ENCODE results near the gene KRTAP4-12. TPM values are rescaled to one million over a fixed set of nuclear protein-coding genes. Genes with fewer than 3 reads are reported as not detected.
"Not testable (repeated sequence)": the region's sequence is repeated elsewhere in the genome, so short reads cannot be mapped to it uniquely, and the experiment has no call there.

Gene KRTAP4-12
- total RNA-seq (2014; rRNA removed): not detected in 2 replicates
- not detected for polyA plus RNA-seq (2012)

- DNase-seq (ENCODE audit: low read depth): peak; percentile 3
These were observed at the start of gene KRTAP4-12 for GRCh38 chr17:41123991-41124371. KRTAP4-12 (minus strand) TSS chr17:41124182; CDS start chr17:41124122, 60 bp downstream.

- peak; percentile 35 for DNase-seq (ENCODE audit: low read depth)
These were observed 47.9 kb upstream of the KRTAP4-12 start for GRCh38 chr17:41171886-41172285.

GRCh38 chr17:41168121-41168520 lies 44.1 kb upstream of the KRTAP4-12 start, which contains the start of gene KRTAP4-3:
KRTAP4-3 (minus strand) TSS chr17:41168221; CDS start chr17:41168172, 49 bp downstream.
- no peak for DNase-seq (ENCODE audit: low read depth)

- peak; percentile 14 for DNase-seq (ENCODE audit: low read depth)
These were observed 43.6 kb upstream of the KRTAP4-12 start for GRCh38 chr17:41167561-41167960.

DNA sequence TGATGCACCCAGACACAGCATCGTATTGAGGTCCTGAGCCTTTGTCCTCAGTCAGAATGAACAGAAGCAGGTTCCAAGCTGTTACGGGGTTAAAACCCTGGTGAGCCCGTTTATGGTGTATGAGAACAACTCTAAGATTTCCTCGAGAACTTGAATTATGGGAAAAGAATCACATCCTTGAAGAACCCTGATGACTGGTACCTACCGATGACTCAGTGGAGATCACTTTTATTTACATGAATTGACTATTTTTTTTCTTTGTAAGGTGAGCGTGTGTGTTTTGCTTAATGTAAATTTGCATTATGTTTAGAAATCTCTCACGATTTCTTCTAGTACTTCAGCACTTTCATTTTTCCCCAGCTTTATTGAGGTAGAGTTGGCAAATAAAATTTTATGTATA lies 39.8 kb upstream of the KRTAP4-12 start:
- DNase-seq (ENCODE audit: low read depth): no peak

DNA sequence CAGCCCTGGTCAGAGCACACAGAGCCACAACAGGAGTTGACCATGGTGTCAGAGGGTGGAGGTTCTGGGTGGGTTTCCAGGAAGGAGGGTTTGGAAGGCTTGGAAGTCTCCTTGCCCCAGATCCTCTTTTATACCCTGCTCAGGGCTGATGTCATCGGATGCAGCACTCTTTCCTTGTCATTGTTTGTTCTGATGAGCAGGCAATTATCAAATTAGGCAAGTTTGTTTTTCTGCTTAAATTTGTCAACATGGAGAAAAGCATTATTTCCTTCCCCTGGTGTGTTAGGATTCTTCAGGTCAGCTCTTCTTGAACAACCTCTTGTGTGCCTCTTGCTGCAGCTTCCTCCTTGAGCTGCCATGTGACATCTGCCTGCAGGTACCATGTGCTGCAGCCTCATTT lies 36.7 kb upstream of the KRTAP4-12 start, which contains the start of gene KRTAP4-4:
Gene KRTAP4-4, minus strand, starts transcription at position 101 of the 400 bp plus-strand sequence. Its CDS starts 57 bp downstream, at position 44.
- DNase-seq (ENCODE audit: low read depth): no peak

GRCh38 chr17:41160190-41160589 lies 36.2 kb upstream of the KRTAP4-12 start:
- DNase-seq (ENCODE audit: low read depth): not testable (repeated sequence)

DNA sequence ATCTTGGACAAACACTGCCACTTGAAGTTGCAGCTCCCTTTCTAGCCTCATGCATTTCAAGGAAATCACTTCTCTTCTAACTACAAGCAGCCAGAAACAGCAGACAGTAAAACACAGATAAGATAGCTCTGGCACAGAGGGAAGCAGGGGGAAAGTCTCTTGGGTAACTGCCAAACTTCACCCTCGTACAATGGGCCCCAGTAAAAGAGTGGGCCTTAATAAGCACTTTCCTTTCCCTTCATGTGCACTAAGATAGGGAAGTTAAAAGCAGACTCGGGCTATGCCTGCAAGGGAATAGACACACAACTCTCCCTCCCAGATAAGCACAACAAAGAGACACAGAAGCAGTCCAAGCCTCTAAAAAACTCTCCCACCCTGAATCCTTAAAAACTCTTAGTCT lies 29.9 kb upstream of the KRTAP4-12 start:
- no peak for DNase-seq (ENCODE audit: low read depth)

DNA sequence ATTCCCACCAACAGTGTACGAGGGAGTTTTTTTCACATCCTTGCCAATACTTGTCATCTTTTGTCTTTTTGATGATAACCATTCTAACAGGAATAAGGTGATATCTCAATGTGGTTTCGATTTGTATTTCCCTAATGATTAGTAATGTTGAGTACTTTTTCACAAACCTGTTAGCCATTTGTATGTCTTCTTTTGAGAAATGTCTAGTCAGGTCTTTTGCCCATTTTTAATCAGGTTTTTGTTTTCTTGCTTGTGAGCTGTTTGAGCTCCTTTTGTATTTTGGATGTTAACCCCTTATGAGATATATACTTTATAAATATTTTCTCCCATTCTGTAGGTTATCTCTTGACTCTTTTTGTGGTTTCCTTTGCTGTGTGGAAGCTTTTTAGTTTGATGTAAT lies 27.5 kb upstream of the KRTAP4-12 start:
- no peak for DNase-seq (ENCODE audit: low read depth)

DNA sequence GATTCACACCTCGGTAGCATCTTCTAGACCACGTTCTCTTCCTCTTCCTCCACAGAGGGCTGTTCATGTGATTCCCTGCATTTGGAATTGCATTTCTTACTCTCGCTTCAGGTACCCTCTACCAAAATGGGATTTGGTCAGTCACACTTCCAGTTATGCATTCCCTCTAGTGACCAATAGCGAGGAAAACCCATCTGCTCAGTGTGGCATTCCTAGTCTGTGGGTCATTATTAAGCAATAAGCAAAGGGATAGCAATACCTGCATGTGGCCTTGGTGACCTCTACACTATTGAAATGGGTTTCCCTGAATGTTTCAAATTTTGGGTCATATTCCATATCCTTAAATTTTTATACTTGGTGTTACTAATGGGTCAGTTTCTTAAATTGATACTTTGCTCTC lies 26.0 kb upstream of the KRTAP4-12 start:
- no peak for DNase-seq (ENCODE audit: low read depth)

DNA sequence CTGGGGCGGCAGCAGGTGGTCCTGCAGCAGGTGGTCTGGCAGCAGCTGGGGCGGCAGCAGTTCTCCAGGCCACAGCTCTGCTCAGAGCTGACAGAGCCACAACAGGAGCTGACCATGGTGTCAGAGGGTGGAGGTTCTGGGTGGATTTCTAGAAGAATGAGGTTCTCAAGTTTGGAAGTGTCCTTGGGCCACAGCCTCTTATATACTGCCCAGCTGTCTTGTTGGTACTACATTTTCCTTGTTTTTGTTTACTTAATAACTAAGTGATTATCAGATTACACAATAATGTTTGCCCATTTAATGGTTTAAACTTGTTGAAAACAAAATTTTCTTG lies 25.6 kb upstream of the KRTAP4-12 start, which contains the start of gene KRTAP4-5:
Gene KRTAP4-5, minus strand, starts transcription at position 174 of the 334 bp plus-strand sequence. Its CDS starts 58 bp downstream, at position 116.
- DNase-seq (ENCODE audit: low read depth): no peak

DNA sequence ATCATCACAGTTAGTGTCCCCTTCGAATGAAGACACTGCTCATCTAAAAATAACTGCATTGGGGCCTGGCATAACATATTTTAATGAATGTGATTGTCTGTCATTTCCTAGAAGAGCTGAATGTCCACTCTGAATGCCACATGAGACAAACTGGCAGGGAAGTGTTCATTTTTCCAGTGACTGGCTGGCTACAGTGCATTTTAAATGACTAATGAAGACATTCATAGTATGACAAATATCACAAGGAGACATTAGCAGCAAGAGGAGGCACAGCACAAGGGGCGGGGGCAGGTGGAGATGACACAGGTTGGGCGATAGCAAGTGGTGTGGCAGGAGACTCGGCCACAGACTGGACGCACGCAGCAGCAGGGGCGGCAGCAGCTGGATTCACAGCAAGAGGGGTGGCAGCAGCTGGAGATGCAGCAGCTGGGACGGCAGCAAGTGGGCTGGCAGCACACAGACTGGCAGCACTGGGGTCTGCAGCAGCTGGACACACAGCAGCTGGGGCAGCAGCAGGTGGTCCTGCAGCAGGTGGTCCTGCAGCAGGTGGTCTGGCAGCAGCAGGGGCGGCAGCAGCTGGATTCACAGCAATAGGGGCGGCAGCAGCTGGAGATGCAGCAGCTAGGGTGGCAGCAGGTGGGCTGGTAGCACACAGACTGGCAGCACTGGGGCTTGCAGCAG lies 25.1 kb upstream of the KRTAP4-12 start:
- peak; percentile 10 for DNase-seq (ENCODE audit: low read depth)

DNA sequence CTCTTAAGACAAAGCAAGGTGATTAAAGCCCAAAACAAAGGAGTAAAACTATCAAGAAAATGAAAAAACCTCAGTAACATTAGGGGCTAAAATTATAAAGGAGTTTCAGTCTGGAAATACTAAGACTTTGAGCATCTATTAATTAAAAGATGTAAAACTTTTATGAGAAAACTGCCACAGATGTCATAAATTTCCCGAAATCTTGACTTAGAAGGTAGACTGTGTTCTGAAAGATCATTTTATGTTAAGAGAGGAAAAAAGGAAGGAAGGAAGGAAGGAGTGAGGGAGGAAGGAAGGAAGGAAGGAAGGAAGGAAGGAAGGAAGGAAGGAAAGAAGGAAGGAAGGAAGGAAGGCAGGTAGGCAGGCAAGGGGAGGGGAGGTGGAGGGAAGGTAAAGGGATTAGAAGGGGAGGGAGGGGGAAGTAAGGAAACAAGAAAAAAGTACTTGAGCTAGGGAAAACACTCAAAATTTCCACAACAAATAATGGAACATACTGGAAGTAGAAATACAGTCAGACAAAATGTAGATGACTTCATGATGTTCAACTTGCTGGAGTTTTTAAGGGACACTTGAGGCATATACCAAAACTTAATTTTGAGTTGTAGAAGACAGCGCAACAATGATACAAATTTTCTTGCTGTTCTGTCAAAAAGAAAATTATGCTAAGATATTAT lies 23.7 kb upstream of the KRTAP4-12 start:
- no peak for DNase-seq (ENCODE audit: low read depth)

DNA sequence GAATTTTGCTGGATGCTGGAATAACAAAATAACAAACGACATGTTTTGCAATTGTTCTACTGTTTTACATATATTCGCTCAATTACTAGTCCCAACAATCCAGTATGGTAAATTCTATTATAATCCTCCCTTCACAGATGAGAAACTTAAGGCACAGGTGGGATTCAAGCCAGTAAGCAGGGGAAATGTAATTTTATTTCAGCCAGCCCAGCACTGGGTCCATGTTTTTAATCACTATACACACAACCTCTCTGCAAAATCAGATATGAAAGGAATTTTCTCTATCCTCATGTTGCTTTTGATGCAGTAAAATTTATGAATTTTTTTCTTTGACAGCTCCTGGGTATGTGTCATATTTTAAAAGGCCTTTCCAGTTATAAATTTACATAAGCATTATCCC lies 21.3 kb upstream of the KRTAP4-12 start:
- DNase-seq (ENCODE audit: low read depth): no peak

- DNase-seq (ENCODE audit: low read depth): no peak
These were observed 20.9 kb upstream of the KRTAP4-12 start for GRCh38 chr17:41144846-41145245.

- DNase-seq (ENCODE audit: low read depth): no peak
These were observed 17.4 kb upstream of the KRTAP4-12 start for GRCh38 chr17:41141361-41141760.

- DNase-seq (ENCODE audit: low read depth): peak; percentile 61
These were observed 16.6 kb upstream of the KRTAP4-12 start, which contains the start of gene KRTAP4-6 for GRCh38 chr17:41140360-41141131. KRTAP4-6 (minus strand) TSS chr17:41140544; CDS start chr17:41140487, 57 bp downstream.

- DNase-seq (ENCODE audit: low read depth): not testable (repeated sequence)
These were observed 15.9 kb upstream of the KRTAP4-12 start for GRCh38 chr17:41139865-41140264.

DNA sequence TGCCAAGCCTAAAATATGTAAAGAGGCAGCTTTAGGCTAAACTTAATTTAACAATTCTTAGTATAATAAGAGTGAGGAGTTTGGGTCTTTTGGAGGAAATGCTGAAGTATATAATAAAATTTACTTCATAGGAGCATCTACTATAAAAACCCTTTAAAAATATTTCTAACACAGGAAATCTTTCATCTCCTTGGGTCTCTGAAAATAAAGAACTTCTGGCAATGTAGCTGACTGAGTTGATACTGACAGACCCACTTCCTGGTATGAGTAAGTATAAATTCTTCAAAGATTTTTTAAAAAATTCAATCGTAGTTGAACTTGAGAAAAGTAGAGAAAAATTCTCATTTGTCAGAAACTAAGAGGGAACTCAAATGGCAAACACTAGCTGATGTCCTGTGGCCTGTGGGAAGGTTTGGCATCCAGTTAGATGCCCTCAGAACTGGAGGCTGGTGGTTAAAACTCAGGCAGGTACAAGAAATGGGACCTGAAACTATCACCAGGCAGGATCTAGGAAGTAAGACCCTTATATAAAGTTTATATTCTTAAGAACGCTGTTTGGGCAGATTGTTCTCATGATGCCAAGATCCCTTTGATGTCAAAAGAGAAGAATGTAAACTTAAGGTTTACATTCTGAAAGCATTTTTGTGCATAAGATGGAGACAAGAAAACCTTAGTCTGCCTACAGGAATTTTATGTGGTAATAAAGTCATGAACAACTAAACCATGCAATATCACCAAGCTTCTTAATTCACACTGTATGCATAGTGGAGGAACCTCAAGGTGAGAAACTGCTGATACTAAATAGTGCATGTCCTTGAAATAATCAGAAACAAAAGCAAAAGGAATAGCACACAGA lies 10.1 kb upstream of the KRTAP4-12 start:
- DNase-seq (ENCODE audit: low read depth): no peak

DNA sequence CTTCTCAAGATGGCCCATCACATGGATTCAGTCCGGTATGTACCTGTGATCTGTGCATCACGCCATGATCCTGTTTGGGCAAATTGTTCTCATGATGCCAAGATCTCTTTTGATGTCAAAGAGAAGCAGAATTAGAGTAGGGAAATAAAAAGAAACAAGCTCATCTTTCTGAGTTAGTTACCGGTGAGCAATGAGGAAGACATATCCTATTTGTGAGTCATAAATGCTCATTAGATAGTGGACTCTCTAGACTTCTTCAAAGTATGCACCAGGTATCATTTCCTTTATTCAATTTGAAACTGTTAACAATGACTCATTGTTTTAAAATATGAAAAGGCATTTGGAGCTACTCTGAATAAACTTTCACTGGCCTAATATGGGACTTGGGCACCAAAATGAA lies 8.0 kb upstream of the KRTAP4-12 start:
- DNase-seq (ENCODE audit: low read depth): peak; percentile 37

- no peak for DNase-seq (ENCODE audit: low read depth)
These were observed 3.4 kb upstream of the KRTAP4-12 start for GRCh38 chr17:41127371-41127770.
